NCI-H128 (cell line): ENCODE results near the gene ZBTB4.

Source experiments
- DNase-seq: peaks from one replicate; lab custom pipeline; 2025; ENCODE audit not compliant: unreplicated experiment; lab: John Stamatoyannopoulos, UW

ZBTB4 gene, protein sequence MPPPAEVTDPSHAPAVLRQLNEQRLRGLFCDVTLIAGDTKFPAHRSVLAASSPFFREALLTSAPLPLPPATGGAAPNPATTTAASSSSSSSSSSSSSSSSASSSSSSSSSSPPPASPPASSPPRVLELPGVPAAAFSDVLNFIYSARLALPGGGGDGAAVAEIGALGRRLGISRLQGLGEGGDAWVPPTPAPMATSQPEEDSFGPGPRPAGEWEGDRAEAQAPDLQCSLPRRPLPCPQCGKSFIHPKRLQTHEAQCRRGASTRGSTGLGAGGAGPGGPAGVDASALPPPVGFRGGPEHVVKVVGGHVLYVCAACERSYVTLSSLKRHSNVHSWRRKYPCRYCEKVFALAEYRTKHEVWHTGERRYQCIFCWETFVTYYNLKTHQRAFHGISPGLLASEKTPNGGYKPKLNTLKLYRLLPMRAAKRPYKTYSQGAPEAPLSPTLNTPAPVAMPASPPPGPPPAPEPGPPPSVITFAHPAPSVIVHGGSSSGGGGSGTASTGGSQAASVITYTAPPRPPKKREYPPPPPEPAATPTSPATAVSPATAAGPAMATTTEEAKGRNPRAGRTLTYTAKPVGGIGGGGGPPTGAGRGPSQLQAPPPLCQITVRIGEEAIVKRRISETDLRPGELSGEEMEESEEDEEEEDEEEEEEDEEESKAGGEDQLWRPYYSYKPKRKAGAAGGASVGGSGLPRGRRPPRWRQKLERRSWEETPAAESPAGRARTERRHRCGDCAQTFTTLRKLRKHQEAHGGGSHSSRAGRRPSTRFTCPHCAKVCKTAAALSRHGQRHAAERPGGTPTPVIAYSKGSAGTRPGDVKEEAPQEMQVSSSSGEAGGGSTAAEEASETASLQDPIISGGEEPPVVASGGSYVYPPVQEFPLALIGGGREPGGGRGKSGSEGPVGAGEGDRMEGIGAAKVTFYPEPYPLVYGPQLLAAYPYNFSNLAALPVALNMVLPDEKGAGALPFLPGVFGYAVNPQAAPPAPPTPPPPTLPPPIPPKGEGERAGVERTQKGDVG

DNA sequence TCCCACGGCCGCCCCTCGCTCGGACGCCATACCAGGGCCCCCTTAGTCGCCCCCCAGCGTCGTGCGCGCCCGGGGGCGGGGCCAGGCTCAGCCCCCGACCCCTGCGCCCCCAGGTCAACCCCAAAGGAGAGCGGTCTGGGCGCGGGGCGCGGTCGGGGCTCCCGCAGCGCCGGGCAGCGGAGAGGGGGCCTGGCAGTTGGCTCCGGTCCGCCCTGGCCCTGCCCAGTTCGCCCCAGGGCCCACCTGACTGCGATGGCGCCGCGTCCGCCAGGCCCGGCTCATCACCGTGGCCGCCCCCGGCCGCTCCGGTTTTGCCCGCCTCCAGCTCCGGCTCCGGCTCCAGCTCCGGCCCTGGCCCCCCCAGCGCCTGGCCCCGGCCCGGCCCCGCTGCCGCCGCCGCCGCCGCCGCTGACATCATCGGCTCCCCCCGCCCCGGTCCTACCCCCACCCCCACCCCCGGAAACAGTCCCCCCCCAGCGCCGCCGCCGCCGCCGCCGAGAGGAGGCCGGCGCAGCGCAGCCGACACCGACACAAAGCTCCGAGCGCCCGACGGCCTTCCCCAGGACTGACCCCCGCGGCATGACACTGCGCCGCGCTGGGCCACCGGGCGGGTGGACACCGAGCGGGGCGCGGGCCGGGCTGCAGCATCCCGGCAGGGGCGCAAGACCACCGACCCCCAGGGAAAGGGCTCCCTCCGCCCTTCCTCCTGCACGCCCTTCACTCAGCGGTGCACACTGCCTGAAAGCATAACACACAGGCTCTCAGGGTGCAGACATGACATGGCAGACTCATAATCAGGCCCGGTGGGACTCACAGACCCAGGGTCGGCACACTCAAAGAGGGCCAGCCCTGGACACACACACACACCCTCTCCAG is at the start of gene ZBTB4:
TSS of gene ZBTB4 (minus strand) at position 419 of the 876 bp plus-strand sequence. CDS start 12,830 bp downstream, outside the sequence.
- DNase-seq: no peak

GRCh38 chr17:7528842-7529241 is 49.4 kb upstream of the ZBTB4 start:
- DNase-seq: no peak

DNA sequence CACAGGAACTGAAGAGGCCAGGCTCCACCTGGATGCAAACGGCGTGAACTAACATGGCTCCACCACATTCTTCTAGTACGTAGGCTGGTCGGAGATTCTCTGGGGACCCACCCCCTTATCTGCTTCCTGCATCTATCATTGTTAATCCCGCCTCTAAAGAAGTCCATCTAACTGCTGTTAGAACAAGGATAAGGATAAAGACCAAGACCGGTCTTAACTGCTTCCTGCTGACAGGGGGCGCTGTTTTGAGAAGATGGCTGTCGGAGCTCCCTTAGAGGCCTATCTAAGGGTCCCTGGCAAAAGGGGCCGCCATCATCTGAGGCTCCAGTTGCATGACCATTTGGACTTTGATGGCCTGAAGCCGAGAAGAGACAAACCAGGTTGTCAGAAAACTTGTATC is 43.6 kb upstream of the ZBTB4 start:
- DNase-seq: no peak

DNA sequence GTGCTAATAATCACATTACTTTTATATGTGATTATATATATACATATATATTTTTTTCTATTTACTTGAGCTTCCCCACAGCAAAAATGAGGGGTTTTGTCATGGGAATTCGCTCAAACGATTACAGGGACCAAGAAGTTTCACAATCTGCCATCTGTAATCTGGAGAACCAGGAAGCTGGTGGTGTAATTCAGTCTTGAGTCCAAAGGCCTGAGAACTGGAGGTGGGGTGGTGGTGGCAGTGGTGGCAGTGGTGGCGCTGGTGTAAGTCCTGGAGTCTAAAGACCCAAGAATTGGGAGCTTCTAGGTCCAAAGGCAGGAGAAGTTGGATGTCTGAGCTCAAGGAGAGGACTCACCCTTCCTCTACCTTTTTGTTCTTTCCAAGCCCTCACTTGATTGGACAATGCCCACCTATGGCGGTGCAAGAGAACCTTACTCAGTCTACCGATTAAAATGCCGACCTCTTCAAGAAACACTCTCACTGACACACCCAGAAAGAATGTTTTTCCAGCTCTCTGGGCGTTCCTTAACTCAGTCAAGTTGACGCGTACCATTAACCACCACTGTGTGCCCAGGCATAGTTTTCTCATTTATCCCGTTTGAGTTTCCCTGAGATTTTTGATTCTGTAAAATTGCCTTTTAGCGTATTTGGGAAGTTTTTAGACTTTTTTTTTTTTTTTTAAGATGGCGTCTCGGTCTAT is 36.6 kb upstream of the ZBTB4 start:
- no peak for DNase-seq

DNA sequence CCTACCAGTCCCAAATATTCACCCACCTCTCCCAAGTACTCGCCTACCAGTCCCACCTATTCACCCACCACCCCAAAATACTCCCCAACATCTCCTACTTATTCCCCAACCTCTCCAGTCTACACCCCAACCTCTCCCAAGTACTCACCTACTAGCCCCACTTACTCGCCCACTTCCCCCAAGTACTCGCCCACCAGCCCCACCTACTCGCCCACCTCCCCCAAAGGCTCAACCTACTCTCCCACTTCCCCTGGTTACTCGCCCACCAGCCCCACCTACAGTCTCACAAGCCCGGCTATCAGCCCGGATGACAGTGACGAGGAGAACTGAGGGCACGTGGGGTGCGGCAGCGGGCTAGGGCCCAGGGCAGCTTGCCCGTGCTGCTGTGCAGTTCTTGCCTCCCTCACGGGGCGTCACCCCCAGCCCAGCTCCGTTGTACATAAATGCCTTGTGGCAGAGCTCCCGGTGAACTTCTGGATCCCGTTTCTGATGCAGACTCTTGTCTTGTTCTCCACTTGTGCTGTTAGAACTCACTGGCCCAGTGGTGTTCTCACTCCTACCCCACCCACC is 34.5 kb upstream of the ZBTB4 start:
- DNase-seq: no peak

DNA sequence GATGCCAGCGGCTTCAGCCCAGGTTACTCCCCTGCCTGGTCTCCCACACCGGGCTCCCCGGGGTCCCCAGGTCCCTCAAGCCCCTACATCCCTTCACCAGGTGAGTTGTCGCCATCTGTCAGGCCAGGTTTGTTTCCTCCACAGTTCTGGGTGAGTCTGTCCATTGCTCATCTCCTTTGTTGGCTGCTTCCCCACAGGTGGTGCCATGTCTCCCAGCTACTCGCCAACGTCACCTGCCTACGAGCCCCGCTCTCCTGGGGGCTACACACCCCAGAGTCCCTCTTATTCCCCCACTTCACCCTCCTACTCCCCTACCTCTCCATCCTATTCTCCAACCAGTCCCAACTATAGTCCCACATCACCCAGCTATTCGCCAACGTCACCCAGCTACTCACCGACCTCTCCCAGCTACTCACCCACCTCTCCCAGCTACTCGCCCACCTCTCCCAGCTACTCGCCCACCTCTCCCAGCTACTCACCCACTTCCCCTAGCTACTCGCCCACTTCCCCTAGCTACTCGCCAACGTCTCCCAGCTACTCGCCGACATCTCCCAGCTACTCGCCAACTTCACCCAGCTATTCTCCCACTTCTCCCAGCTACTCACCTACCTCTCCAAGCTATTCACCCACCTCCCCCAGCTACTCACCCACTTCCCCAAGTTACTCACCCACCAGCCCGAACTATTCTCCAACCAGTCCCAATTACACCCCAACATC is 33.6 kb upstream of the ZBTB4 start:
- no peak for DNase-seq

DNA sequence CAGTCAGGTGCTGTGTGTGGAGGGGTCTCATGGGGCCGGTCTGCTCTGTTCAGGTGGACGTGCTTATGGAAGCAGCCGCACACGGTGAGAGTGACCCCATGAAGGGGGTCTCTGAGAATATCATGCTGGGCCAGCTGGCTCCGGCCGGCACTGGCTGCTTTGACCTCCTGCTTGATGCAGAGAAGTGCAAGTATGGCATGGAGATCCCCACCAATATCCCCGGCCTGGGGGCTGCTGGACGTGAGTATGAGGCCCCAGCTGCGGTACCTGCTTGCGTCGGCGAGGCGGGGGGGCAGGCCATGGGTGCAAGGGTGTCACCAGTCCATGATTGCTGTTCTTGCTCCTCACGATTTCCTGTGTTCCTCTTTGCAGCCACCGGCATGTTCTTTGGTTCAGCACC is 32.7 kb upstream of the ZBTB4 start:
- DNase-seq: no peak

DNA sequence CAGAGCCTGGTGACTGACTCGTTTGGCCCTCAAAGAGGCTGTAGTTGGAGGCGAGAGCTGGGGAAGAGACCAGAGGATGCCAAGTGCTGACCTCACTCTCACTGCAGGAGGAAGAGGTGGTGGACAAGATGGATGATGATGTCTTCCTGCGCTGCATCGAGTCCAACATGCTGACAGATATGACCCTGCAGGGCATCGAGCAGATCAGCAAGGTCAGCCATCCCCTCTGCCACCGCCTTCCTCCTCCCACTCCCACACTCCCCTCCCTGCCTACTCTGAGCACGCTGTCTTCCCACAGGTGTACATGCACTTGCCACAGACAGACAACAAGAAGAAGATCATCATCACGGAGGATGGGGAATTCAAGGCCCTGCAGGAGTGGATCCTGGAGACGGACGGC is 31.7 kb upstream of the ZBTB4 start:
- no peak for DNase-seq

DNA sequence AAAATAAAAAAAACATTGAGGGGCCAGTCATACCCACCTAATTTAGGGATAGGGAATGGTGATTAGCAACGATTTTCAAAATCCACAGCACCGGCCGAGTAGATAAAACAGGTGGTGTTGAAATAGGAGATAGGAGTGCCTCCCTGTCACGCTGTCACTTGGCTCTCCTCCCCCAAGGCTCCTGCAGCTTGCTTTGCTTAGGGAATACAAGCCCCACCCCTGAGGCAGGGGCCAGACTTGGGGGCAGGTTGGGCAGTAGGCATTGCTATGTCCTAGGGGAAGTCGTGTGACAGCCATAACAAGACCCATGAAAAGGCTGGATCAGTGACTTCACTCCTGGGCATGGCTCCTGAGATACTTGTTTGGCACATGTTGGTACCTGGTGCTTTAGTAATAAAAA is 30.5 kb upstream of the ZBTB4 start:
- DNase-seq: no peak

GRCh38 chr17:7508846-7509245 is 29.4 kb upstream of the ZBTB4 start:
- DNase-seq: no peak

GRCh38 chr17:7508145-7508544 is 28.7 kb upstream of the ZBTB4 start:
- DNase-seq: no peak

DNA sequence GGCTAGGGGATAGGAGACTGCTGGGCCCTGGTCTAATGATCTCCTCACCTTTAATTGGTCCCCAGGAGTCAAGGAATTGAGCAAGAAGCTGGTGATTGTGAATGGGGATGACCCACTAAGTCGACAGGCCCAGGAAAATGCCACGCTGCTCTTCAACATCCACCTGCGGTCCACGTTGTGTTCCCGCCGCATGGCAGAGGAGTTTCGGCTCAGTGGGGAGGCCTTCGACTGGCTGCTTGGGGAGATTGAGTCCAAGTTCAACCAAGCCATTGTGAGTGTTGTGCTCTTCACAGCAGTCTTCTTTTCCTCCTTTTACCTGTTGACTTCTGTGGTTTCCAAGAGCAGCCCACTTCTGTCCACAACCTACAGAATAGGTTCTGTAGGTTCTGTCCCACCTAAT is 24.1 kb upstream of the ZBTB4 start:
- no peak for DNase-seq

DNA sequence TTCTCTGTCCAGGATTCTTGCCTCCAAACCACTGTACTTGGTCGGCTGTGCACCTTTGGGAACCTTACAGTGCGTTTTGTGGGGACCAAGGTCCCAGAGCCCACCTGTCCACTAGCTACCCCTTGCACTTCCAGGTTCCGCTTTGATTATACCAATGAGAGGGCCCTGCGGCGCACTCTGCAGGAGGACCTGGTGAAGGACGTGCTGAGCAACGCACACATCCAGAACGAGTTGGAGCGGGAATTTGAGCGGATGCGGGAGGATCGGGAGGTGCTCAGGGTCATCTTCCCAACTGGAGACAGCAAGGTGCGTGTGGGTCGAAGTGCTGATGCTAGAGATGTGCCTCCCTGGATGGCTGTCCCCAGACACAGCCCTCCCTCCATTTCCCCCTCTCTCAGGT is 23.6 kb upstream of the ZBTB4 start:
- DNase-seq: no peak

GRCh38 chr17:7502171-7502847 is 22.9 kb upstream of the ZBTB4 start:
- no peak for DNase-seq

GRCh38 chr17:7501729-7502128 is 22.3 kb upstream of the ZBTB4 start:
- no peak for DNase-seq

DNA sequence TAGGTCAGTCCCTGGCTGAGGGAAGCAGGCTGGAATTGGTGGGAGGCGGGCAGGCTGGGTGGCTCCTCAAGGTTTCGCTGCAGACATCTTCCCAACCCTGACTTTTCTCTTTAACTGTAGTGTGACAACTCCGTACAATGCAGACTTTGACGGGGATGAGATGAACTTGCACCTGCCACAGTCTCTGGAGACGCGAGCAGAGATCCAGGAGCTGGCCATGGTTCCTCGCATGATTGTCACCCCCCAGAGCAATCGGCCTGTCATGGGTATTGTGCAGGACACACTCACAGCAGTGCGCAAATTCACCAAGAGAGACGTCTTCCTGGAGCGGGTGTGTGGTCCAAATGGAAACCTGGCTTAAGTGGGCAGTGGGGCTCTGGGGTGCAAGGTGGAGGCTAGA is 19.7 kb upstream of the ZBTB4 start:
- DNase-seq: no peak

- no peak for DNase-seq
These were observed 18.2 kb upstream of the ZBTB4 start for GRCh38 chr17:7497636-7498035.

GRCh38 chr17:7497228-7497627 is 17.8 kb upstream of the ZBTB4 start:
- no peak for DNase-seq
